SHP77 (cell line): Measurements from ENCODE around the gene PHF5A.
"Not testable (repeated sequence)": the region's sequence is repeated elsewhere in the genome, so short reads cannot be mapped to it uniquely, and the experiment has no call there.

Experiments
- DNase-seq, 2 experiments: peaks; one replicate each; lab custom pipeline; 2025; lab: John Stamatoyannopoulos, UW

PHF5A gene

GRCh38 chr22:41446639-41447434 lies 21.7 kb downstream of the PHF5A start, which contains the start of gene TOB2:
Gene TOB2, minus strand, starts transcription at chr22:41446801. Its CDS starts 9,456 bp downstream, at chr22:41437345.
- DNase-seq = peak; percentile 86 to 90

DNA sequence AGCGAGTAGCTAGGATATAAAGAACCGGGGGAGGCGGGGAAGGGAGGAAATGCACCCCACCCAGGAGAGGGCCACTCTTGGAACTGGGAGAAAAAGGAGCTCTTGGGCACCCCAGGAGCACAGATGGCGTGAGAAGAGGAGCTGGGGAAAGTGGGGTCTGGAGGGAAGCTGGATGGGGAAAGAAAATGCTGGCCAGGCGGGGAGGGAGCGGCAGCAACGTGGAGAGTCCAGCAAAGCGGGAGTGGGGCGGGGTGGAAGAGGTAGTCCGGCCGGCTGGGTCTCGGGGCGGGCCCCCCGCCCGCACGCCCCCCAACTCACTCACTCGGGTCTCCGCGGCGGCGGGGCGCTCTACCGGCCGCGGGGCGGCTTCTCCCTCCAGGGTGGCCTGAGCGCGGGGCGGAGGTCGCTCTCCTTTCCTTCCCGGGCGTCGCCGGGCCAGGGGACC lies 22.4 kb downstream of the PHF5A start:
- DNase-seq = no peak

DNA sequence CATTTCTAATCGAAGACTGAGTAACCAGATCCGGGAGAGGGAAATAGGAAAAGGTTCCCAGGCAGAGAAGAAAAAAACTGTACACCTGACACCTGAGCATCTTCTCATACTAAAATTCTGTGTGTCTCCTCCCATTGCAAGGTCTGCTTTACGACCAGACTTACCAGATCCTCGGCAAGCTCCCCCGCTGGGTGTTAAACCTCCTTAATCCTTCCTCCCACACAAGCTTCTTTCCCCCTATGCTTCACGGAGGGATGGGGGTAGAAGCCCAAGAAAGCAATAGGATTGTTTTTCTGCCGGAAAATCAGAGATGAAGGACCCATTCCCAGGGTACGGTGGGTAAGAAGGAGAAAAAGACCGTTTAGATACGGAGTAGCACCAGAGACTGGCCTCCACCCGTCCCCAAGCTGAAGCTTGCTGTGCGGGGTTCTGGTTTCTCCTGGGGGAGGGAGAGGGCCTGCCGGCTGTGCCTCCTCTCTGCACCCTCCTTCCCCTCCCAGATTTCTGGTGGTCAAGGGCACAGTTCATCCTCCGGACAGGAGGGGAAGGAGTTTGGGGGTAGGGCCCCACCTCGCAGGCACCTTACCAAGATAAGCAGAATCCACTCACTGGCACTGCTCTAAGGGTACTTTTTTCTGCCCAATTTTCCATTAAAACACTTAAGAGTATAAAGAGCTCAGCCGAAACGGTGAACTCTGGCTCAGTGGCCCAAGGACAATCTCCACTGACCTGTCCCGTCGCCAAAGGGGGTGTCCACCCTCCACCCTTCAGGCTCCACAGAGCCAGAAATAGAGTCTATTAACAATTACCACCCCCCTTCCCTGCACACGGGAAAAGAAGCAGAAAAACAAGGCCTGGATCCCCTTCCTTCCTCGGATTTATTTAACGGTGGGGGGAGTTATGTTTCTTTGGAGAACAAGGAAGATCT lies 23.1 kb downstream of the PHF5A start:
- DNase-seq = peak in 1 of 2 experiments; percentile 15

- peak; percentile 97 for DNase-seq
Measured at GRCh38 chr22:41444360-41445128, 23.9 kb downstream of the PHF5A start.

DNA sequence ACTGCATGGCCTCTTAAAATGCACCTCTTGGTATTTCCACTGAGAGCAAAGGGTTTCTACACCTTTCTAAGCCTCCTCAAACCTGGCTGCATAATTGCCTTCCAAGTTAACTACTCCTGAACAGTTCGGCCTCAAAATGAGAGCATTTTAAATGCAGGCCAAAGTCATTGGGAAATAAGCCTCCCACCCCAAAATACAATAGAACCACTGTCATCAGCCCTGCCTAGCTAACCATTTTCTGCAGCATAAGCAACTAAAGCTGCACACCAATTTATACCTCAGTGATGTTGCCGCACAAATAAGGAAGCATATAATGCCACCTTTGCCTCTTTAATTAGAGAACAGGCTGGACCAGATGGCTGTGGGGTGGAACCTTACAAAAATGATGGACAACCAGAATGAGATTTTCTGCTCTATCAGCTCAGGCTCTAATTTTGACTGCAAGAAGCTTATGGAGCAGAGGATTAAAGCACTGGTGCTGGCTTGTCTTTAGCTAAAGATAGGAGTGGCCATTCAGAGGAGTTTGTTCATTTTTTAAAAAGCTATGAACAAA lies 26.2 kb downstream of the PHF5A start:
- DNase-seq = no peak

DNA sequence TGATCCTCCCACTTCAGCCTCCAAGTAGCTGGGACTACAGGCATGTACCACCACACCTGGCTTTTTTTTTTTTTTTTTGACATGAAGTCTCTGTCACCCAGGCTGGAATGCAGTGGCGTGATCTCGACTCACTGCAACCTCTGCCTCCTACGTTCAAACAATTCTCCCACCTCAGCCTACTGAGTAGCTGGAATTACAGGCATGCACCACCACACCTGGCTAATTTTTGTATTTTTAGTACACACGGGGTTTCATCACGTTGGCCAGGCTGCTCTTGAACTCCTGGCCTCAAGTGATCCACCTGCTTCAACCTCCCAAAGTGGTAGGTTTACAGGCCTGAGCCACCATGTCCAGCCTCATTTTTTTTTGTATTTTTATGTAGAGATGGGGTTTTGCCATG lies 28.0 kb downstream of the PHF5A start:
- not testable (repeated sequence) for DNase-seq

GRCh38 chr22:41437198-41437597 lies 31.3 kb downstream of the PHF5A start:
- DNase-seq = no peak

GRCh38 chr22:41436322-41437113 lies 32.0 kb downstream of the PHF5A start:
- DNase-seq = no peak

DNA sequence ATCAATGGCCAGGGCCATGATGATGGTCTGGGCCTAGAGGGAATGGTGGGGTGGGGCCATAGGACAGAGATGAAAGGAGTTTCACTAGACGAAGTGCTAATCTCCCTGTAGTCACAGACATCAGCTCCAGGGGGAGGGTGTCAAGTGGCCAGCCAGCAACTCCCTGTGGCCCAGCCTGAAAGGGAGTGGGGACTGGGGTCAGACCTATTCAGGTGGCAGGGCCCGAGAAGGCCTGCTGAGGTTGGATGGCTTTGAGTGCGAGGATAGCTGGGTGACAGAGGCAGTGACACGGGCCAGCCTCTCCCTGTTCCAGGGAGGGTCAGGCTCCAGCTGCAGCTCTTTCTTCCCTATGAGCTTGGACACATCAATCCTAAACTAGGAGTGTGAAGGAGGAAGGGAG lies 32.9 kb downstream of the PHF5A start:
- no peak for DNase-seq

DNA sequence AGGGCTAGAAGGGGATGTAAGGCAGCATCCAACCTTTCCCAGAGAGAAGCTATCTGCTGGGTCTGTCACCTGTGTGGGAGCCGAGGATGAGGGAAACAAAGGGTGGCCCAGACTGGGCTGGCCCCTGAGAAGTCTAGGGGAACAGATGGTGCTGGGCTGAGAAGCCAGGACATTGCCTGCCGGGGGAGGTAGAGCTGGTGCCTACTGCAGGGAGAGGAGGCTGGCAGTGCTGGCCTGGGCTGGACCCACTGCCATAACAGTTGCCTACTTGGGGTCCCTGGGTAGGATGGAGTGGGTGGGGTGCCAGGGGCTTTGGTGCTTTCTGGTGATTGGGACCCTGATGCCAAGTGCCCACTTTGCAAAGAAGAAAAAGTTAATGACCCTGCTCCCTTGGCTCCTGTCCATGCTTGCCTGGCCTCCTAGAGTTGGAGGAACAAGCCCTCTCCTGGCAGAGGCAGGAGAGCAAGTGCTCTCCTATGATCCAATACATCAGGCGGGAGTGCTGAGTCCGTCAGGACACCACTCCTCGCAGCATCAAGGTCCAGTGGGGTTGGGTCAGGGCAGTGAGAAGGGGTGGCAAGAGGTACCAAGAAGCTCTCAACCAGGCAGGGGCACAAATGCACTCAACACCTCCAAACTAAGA lies 34.0 kb downstream of the PHF5A start:
- DNase-seq = not testable (repeated sequence)

GRCh38 chr22:41433480-41433879 lies 35.0 kb downstream of the PHF5A start:
- DNase-seq = not testable (repeated sequence)

DNA sequence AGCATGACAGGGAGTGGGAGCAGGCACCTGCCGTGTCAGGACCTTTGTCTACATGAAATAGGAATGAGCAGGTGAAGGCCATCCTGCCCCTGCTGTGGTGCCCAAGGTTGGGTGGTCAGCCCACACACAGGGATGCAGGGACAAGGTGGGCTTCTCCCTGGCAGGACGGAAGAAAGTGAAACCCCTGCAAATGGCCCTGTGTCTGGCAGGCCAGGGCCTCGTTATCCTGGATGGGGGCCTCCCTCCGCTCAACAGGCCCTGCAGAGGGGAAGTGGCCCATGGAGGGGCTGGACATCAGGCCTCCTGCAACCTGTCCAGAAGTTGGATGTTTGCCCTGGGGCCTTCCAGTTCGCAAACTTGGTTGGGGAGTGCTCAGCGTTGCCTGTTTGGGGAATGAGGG lies 36.8 kb downstream of the PHF5A start:
- DNase-seq = no peak

- DNase-seq = no peak
Measured at GRCh38 chr22:41429951-41430332, 38.5 kb downstream of the PHF5A start.

DNA sequence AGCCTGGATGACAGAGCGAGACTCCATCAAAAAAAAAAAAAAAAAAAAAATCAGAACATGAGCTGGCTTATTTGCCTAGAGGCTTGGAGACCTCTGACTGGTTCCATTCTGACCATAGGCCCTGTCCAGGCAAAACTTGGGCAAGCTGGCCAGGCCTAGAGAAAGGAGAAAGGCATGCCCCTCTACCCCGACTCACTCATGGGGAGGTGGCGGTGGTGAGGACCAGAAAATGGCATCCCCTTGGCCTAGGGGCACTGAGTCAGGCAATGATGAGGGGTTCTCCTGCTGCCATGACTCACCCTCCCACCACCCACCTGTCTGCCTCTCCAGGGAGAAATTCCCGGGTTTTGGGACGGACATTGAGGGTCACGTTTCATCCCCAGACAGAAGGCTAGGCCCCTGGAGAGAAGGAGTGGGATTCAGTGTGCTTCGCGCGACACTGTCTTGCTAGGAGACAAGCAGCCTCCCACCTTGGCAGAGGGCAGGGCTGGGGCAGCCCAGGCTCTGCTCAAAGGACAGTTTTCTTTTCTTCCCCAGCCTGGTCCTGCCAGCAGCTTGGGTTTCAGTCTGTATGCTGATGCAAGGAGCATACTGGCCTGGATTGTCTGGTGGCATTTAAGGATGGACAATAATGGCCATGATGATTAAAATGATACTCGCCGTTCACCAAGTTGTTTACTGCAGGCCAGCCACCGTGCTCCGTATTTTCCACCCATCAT lies 39.1 kb downstream of the PHF5A start:
- no peak for DNase-seq

DNA sequence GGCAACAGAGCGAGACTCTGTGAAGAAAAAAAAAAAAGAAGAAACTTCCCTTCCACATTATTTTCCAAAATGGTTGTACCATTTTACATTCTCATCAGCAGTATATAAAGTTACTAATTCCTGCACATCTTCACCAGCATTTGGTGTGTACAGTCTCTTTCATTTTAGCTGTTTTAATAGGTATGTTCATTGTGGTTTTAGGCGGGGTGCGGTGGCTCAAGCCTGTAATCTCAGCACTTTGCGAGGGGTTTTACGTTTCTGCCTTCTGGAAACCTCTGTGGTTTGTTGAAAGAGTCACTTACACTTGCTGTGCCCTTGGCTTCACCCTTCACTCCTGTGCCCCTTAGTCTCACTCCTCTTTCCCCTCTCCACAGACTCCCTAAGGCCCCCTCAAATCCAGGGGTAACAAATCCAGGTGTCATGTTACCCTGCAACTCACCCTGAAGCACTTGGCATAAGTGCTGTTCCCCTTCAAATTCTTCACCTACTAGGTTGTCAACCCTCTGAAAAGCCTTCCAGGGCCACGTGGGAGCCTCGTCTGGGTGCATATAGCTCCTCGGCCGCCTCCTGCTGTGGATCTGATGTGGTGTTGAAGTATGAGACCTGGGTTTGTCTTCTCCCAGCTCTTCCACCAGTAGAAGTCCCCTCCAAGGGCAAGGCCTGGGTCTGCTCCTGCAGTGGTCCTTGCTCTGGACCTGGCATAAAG lies 42.7 kb downstream of the PHF5A start:
- DNase-seq = no peak

DNA sequence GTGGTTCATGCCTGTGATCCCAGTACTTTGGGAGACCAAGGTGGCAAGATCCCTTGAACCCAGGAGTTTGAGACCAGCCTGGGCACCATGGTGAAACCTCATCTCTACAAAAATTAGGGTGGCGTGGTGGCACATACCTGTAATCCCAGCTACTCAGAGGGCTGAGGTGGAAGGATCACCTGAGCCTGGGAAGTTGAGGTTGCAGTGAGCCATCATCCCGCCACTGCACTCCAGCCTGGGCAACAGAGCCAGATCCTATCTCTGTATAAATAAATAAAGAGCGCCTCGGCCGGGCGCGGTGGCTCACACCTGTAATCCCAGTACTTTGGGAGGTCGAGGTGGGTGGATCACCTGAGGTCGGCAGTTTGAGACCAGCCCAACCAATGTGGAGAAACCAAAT lies 49.8 kb downstream of the PHF5A start:
- DNase-seq = no peak

- no peak for DNase-seq
Measured at GRCh38 chr22:41417622-41418390, 50.7 kb downstream of the PHF5A start.

GRCh38 chr22:41415554-41415953 lies 52.9 kb downstream of the PHF5A start:
- no peak for DNase-seq
